22Rv1 (cell line): ENCODE results near the gene GABPB2.

ENCODE experiments used
- ZFX ChIP-seq: fragments of 450-650 bp; IDR thresholded peaks from 2 replicates; pipeline ENCODE4 v1.6.1; 2017; ENCODE audit warnings: antibody characterized with exemption, borderline replicate concordance
- TF ChIP-seq, protein P1 (sequence below): fragments of 450-650 bp; IDR thresholded peaks from 2 replicates; pipeline ENCODE4 v1.5.1; 2017; ENCODE audit warnings: mild to moderate bottlenecking

DNA sequence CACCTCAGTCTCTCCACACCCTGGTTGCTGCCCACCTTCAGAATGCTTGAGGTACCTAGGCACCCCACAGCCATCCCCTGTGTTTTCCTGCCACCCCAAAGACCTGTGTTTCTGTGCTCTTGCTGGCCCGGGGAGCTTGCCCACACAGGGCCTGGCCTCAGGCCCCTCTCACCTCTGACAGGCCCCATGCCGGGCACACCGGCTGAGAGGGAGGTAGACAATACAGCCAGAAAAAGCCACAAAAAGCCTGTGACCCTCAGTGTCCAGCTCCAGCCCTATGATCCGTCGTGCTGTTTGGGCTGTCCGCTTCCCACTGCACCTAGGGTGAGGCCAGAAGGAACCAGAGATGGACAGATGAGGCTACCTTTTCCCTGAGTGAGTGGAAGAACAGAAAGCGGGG, 64.4 kb downstream of the GABPB2 start:
- TF ChIP-seq, protein P1, sequence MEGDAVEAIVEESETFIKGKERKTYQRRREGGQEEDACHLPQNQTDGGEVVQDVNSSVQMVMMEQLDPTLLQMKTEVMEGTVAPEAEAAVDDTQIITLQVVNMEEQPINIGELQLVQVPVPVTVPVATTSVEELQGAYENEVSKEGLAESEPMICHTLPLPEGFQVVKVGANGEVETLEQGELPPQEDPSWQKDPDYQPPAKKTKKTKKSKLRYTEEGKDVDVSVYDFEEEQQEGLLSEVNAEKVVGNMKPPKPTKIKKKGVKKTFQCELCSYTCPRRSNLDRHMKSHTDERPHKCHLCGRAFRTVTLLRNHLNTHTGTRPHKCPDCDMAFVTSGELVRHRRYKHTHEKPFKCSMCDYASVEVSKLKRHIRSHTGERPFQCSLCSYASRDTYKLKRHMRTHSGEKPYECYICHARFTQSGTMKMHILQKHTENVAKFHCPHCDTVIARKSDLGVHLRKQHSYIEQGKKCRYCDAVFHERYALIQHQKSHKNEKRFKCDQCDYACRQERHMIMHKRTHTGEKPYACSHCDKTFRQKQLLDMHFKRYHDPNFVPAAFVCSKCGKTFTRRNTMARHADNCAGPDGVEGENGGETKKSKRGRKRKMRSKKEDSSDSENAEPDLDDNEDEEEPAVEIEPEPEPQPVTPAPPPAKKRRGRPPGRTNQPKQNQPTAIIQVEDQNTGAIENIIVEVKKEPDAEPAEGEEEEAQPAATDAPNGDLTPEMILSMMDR: no peak
- TF ChIP-seq ZFX: no peak
